ENCODE measurements around the gene SUGP2. TPM values are rescaled to one million over a fixed set of nuclear protein-coding genes. Genes with fewer than 3 reads are reported as not detected.

SUGP2 gene
- total RNA-seq, 1 experiment from 2014 or later, result 112 TPM

- TF ChIP-seq POLR2AphosphoS5 (IDR thresholded peaks at IDR 0.05; ENCODE audit: low read depth, low read length) (no peak), REST (IDR thresholded peaks at IDR 0.05; ENCODE audit: insufficient read depth in 1 of 2, low read depth in 2 of 2, low read length in 1 of 2) (no peak), CTCF (IDR thresholded peaks at IDR 0.05) (no peak), SIN3A (IDR thresholded peaks at IDR 0.05; ENCODE audit: borderline replicate concordance, insufficient read depth, low read depth, low read length) (no peak), TCF7L2 (IDR thresholded peaks at IDR 0.05; ENCODE audit: low read depth, low read length) (no peak)
- DNase-seq (ENCODE audit: low read depth, low spot score) (no peak), ATAC-seq (no peak)
- intact Hi-C loops (cut with micrococcal nuclease; ENCODE audit: unreplicated experiment) (no loop called here), in situ Hi-C loops (cut with HindIII; ENCODE audit: low pct_unique_long_range_greater_than_20kb, low sequenced_read_pairs) (no loop called here)
- Histone ChIP-seq H3K4me1 (ENCODE audit: control insufficient read depth, insufficient read depth, low read length) (peaks cover 4% of the 10 kb centered on the region), H3K27me3 (ENCODE audit: control insufficient read depth, insufficient read depth, low read length) (no peaks in the 10 kb centered on the region), H3K36me3 (ENCODE audit: control insufficient read depth, insufficient read depth, low read length) (no peaks in the 10 kb centered on the region), H3K9me3 (ENCODE audit: control insufficient read depth, insufficient read depth, low read depth, low read length) (no peaks in the 10 kb centered on the region), H3K4me3 (ENCODE audit: low read depth in 2 of 2, low read length in 2 of 2) (no peak overlapping the region), H3K27ac (ENCODE audit: low read length) (no peak overlapping the region)
- BruUV-seq (replicated peaks), result no TSS peak
- ChIA-PET POLR2A (no interaction called here), CTCF (no interaction called here)
Measured at GRCh38 chr19:19056636-19057275, 23.4 kb upstream of the SUGP2 start.

- Histone ChIP-seq H3K27ac (ENCODE audit: low read length) (no peak overlapping the region), H3K27me3 (ENCODE audit: control insufficient read depth, insufficient read depth, low read length) (no peaks in the 10 kb centered on the region), H3K4me3 (ENCODE audit: low read depth in 2 of 2, low read length in 2 of 2) (no peak overlapping the region), H3K9me3 (ENCODE audit: control insufficient read depth, insufficient read depth, low read depth, low read length) (no peaks in the 10 kb centered on the region), H3K36me3 (ENCODE audit: control insufficient read depth, insufficient read depth, low read length) (0 out of 2 replicates have a peak, but pooled peaks cover 3% of the 10 kb centered on the region), H3K4me1 (ENCODE audit: control insufficient read depth, insufficient read depth, low read length) (no peaks in the 10 kb centered on the region)
- ChIA-PET CTCF (no interaction called here), POLR2A (no interaction called here)
- no peak for DNase-seq (ENCODE audit: low read depth, low spot score)
- TF ChIP-seq REST (IDR thresholded peaks at IDR 0.05; ENCODE audit: insufficient read depth in 1 of 2, low read depth in 2 of 2, low read length in 1 of 2), result no peak
- no peak for TF ChIP-seq POLR2AphosphoS5 (IDR thresholded peaks at IDR 0.05; ENCODE audit: low read depth, low read length)
- TF ChIP-seq SIN3A (IDR thresholded peaks at IDR 0.05; ENCODE audit: borderline replicate concordance, insufficient read depth, low read depth, low read length), result no peak
- no peak for TF ChIP-seq TCF7L2 (IDR thresholded peaks at IDR 0.05; ENCODE audit: low read depth, low read length)
- no peak for TF ChIP-seq CTCF (IDR thresholded peaks at IDR 0.05)
- no TSS peak for BruUV-seq (replicated peaks)
- ATAC-seq, result no peak
- intact Hi-C loops (cut with micrococcal nuclease; ENCODE audit: unreplicated experiment) (no loop called here), in situ Hi-C loops (cut with HindIII; ENCODE audit: low pct_unique_long_range_greater_than_20kb, low sequenced_read_pairs) (no loop called here)
Measured at GRCh38 chr19:19055701-19056100, 22.4 kb upstream of the SUGP2 start.
